Stimulated activated CD4-positive, alpha-beta T cell treated with anti-CD3 and anti-CD28 coated beads, TNF-alpha, amount 100 ng/mL, for 48 hours (primary cell): ENCODE data around the gene GCLC.
"Not testable (repeated sequence)": the region's sequence is repeated elsewhere in the genome, so short reads cannot be mapped to it uniquely, and the experiment has no call there.

Experiments used
- DNase-seq, 3 donors: peaks; one replicate each; pipeline ENCODE4 v3.0.0-alpha.2; 2020; ENCODE audit warnings: low read depth in 3 of 3

The GCLC gene

GRCh38 chr6:53492860-53493634 is 51.9 kb downstream of the GCLC start:
- peak; percentile 27 to 43 (median 39) for DNase-seq

- no peak for DNase-seq
These were observed 57.8 kb downstream of the GCLC start for GRCh38 chr6:53487080-53487479.

GRCh38 chr6:53486679-53487078 is 58.2 kb downstream of the GCLC start:
- DNase-seq = no peak

- DNase-seq = peak; percentile 25 to 60 (median 58)
These were observed 60.2 kb downstream of the GCLC start for GRCh38 chr6:53484476-53485280.

- DNase-seq = no peak
These were observed 61.2 kb downstream of the GCLC start for GRCh38 chr6:53483423-53484353.

- no peak for DNase-seq
These were observed 63.6 kb downstream of the GCLC start for GRCh38 chr6:53481323-53481722.

GRCh38 chr6:53480774-53481173 is 64.1 kb downstream of the GCLC start:
- not testable (repeated sequence) for DNase-seq

GRCh38 chr6:53479871-53480270 is 65.0 kb downstream of the GCLC start:
- no peak for DNase-seq

GRCh38 chr6:53476964-53477363 is 67.9 kb downstream of the GCLC start:
- DNase-seq = no peak

- DNase-seq = no peak
These were observed 70.9 kb downstream of the GCLC start for GRCh38 chr6:53474010-53474409.

GRCh38 chr6:53469163-53469562 is 75.7 kb downstream of the GCLC start:
- no peak for DNase-seq

- DNase-seq = no peak
These were observed 78.6 kb downstream of the GCLC start for GRCh38 chr6:53466257-53466656.

- no peak for DNase-seq
These were observed 79.2 kb downstream of the GCLC start for GRCh38 chr6:53465732-53466131.

- DNase-seq = no peak
These were observed 79.9 kb downstream of the GCLC start for GRCh38 chr6:53464927-53465460.

- no peak for DNase-seq
These were observed 80.4 kb downstream of the GCLC start for GRCh38 chr6:53464483-53464882.

- DNase-seq = no peak
These were observed 83.2 kb downstream of the GCLC start for GRCh38 chr6:53461696-53462095.

- no peak for DNase-seq
These were observed 83.8 kb downstream of the GCLC start for GRCh38 chr6:53461041-53461656.

GRCh38 chr6:53458105-53458866 is 86.6 kb downstream of the GCLC start:
- DNase-seq = no peak

GRCh38 chr6:53456809-53457208 is 88.1 kb downstream of the GCLC start:
- DNase-seq = no peak

- no peak for DNase-seq
These were observed 89.2 kb downstream of the GCLC start for GRCh38 chr6:53455678-53456077.
